HG02885 (cell line): ENCODE data around the gene ZNF516.
A peak's percentile ranks its signal among the peaks of the same experiment; 100 is the strongest.

Experiments
- ATAC-seq: cut with Tn5 transposase; IDR thresholded peaks from one replicate; pipeline ENCODE4 v1.9.1; 2021; ENCODE audit warnings: mild to moderate bottlenecking; ENCODE audit not compliant: unreplicated experiment, poor library complexity

Gene ZNF516

DNA sequence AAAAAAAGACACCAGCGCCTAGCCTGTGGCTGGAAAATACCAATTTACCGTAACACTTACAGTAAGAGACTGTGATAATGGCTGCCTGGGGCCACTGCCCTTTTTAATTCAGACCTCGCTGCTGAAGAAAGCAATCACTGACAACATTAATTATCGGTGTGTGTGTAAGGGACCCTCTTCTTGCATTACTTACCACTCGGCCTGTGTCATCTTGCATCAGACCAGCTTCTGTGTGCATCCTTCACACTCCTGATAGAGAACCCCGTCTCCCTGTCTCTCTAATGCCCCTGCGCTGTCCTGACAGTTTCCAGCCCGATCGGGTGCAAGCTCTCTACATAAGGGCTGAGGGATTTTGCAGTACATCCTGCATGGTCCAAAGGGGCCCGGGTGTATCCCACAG lies 124.4 kb downstream of the ZNF516 start:
- no peak for ATAC-seq

DNA sequence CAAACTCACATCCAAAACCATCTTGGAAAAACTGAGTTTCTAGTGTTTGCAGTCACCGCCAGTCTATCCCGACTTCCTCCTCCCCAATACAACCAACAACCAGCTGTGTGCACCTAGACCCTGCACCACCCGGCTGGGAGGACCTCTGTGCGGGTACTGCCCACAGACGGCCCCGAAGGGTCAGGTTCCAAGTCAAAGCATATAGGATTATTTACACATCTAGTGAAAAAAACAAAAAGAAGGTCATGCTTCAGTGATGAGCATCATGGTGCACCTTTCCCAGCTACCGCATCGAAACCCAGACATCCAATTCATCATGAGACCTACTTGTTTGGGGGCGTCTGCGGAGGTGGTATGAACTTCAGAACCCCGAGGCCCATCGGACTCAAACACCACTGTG lies 124.8 kb downstream of the ZNF516 start:
- ATAC-seq = no peak

DNA sequence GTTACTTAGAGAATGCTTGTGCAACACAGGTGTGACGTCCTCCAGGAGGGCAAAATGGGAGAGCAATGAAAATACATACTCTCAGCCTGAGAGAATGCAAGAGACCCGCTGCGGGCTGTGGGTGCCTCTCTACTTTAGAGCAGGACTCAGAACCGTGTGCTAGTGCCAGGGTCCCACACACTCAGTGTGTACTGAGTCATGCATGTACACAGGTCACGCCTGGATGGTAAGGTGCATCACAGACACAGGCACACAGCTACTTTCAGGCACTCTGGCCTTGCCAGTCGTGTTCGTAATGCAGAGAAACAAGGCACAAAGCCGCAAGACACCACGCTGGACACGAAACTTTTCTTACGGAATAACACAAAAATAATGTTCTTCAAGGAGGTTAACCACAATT lies 125.3 kb downstream of the ZNF516 start:
- ATAC-seq = no peak

DNA sequence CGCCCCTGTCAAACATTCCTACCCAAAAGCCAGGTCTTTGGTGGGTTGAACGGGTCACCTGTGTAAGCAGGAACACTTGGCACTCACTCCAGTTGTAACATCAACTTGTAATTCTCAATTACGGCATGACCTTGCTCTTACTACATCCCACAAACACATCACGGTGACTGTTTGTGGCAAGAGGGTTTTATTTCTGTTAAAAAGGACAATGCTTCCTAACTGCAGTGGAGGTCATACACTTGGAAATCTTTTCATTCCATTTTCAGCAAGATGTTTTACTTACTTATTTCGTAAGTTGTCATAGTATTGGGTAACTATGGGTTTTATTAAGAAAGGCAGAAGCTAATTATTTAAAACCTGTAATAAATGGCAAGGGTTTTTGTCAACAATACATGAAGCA lies 126.1 kb downstream of the ZNF516 start:
- no peak for ATAC-seq

DNA sequence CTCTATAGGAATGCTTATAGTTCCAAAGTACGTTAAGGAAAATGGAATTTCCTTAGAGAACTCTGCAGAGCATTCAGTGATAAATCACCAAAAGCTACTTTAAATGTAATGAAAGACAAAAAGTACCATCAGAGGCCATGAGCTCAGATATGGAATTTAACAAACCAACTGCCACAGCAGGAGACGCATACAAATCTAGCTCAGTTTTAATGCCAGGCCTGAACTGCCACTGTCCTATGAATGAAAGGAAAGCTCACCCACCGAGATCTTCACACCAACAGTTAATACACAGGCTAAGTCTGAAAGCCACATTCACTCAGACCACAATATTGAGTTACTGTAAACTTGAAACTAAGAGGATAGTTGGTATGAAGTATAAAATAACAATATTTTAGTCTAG lies 126.8 kb downstream of the ZNF516 start:
- no peak for ATAC-seq

DNA sequence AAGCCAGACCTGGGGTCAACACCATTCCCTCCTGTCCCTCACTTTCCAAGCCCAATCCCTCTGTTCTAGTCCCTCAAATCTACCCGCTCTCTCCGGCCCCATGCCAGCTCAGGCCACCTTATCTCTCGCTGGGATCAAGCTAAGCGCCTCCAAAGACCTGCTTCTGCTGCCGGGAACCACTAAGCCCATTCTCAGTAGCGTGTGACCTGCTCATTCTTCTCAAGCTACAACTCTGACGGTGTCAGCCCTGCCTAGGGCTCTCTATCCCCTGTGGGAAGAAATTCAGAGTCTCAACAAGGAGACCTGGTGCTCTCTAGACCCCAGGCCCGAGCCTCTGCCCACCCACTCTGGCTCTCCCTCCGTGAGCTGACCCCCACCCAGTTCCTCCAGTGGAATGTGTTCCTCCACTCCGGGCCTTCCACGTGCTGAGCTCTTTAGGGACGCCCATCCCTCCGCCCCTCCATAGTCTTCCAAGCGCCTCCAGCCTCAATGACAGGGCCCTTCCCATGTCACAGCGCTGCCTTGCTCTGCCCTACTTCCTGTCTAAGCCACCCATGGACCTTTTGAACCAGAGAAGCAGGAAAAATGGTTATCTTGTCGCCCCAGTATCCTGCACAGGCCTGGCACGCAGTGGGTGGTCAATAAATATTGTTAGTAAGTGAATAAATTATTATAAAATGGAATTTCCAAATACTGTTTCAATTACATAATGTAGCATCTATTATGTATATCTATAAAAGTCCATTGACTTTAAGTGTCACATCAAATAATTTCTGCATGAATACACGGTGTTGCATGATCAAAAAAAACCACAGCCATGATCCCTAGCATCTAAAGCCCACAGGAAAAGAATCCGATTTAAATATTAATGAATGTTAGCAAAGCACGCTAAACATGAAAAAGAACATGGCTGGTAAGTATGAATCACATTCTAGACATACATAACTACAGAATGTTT lies 127.6 kb downstream of the ZNF516 start:
- no peak for ATAC-seq

DNA sequence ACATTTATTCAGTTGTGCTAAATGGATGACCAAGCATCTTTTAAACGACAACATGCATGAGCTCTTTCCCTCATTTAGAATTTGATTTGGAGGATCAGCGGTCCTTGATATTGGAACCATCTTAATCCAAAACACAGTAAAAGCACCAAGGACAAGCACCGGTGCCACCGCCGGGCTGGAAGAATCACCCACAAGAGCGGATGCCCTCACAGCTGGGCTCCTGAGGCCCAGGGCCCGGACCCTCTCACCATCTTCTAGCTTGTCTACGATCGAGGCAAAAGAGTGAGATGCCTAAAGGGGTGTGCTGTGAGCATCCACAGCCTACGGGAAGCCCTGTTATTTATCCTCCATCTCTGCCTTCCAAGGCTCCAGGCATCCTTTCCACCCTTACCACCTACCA lies 129.5 kb downstream of the ZNF516 start:
- ATAC-seq = no peak

DNA sequence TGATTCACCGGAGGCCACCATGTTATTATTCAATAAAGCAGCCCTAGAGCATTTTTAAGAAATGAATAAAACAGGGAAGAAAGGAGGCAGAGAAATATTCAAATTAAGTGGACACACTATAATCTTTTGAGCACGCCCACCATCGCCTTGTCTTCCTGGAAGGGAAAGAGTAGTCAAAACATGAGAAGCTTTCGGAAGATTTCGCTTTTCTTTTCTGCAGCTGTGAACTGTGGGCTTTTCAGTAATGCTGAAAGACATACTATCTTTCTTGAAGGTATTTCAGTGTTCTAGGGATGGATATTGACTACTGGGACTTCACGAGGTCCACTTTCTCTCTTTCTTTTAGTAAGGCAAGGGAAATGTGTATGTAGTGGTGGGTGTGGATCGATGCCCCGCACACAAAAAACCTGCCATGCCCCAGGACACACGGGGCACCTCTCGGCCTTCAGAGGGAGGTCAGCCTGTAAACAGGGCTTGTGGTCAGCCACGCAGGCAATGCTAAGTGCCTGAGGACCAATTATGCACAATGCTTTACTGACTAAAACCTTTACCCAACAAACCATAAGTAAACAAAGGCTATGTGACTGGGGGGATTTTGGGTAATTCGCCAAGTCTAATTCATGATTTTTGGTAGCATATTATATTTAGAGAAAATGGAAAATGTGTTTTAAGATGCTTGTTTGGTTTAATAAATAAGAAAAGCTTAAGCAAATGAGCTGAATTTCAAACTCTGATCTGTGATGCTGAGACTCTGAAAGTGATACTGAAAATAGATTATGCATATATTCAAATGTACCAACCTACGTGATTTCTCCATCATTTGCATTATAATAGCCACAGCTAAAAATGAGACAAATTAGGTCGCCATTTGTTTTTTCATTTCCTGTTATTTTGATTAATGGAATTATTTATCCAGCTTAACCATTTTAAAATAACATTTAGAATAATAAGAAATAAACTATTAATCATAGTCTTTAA lies 130.5 kb downstream of the ZNF516 start:
- peak; percentile 90 for ATAC-seq

DNA sequence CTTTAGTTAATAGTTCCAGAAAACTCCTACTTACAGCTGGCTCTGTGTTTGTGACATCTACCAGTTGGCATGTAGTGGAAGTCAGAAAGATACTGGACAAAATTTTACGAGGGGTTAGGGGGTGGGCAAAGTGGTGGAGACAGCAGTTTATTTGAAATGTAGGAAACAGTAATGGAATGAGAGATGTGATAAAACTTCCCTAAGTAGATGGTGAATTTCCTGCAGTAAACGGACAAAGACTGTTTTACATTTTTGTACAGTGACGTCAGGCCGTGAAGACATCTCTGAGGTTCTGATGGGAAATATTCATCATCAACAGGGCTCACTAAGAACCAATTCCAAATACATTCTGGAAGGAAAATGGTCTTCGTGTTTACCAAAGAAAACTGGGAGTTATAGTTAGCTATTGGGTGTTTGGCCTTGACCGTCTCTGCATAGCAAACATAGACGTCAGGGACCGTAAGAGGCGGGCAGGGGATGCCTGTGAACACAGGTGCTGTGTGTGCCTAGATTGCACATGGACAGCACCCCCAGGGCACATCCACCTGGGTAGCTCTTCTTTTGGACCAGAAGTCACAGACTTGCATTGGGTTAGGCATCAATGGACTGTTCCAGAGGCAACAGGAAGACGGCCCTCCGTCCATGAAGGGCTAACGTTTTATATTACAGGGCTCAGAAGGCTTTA lies 131.5 kb downstream of the ZNF516 start:
- ATAC-seq = no peak

DNA sequence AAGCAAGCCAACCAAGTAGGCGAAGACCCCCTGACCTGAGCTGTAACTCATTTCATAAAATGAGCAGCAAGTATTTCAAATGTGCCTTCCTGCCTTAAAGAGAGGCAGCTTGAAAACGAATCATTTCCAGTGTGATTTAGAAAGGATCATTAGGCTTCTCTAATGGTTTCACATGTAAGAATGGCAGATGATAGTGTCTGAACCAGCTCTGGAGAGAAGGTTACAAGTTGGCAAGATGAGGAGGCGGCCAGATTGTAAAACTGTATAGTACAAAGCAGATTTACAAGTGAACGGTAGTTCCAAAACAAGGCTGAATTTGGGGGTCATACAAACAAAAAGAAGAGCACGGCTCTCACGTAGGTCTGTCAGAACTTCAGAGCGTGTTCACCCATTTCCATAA lies 132.4 kb downstream of the ZNF516 start:
- no peak for ATAC-seq

DNA sequence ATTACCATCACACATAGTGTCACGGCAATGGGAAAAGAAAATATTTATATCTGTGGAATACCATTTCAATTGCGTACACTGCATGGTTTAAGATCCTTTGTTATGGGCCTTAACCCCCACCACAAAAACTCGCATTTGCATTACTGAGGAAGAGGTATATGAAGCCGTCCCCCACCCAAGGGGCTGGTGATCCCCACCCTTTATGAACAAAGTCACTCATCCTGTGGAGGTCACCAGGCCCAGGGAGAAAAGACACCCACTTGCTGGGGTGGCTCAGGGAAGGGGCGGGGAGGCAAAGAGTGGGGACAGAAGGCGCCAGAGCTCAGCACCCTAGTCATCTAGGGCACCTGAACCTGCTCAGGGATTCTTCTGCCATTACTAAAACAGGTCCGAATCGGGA lies 133.8 kb downstream of the ZNF516 start:
- ATAC-seq = no peak

DNA sequence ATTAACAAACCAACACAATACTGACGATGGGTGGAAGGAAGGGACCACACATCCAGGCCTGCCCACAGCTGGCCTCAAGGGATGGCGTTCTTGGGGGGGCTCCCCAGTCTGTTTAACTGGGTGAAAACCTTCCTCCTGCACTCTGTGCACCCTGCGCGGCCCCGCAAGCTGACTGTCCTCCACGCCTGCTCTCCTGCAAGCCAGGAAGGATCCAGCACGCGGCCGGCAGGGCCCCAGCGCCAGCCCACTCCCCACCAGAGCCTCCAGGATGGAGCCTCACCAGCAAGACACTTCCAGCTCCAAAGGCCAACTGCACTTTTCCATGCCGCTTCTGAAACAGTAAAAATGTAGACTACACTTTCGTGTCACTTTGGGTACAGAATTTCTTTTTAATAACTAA lies 135.1 kb downstream of the ZNF516 start:
- no peak for ATAC-seq

DNA sequence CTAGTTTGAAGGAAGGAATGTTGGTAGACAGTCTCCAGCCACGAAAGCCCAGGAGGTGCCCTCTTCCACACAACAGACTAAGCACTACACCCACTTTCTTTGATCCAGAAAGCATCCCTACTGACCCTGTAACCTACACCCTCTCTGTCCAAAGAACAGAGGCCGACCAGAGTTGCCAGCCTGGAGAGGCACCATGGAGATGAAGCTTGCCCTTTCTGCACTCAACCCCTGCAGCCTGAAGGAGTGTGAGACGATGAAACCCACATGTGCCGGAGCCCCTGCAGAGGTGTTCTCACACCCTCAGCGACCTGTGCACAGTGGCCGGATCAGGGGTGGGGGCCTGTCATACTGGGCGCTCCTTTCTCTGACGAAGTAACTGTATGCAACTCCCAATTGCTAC lies 136.3 kb downstream of the ZNF516 start:
- no peak for ATAC-seq

DNA sequence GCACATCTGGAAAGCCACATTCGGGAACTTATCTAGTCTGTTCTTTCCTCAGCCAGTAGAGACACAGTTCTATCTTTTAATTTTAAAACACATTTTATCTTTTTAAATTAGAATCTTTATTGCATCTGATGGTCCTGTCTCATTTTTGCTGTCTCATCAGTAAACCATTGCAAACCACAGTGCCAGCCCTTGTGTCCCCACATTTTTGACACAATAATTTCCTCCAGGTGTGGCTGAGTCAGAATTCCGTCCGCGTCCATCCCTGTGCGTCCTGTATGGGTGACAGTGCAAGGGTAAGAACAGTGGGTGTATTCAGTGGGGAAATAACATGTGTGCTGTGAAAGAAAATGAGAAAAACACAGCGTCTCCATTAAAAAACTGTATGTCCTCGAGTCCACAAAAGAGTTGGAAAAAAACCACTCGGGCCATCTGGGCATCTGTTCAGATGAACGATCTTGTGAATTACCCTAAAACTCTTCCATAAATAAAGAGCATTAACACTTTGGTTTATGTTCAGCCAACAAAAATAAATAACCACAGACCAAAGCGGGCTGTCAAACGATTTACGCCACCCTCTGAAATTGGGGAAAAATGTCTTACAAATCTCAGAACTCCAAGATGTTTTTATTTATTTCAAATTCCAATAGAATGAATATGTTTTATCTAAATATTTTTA lies 137.3 kb downstream of the ZNF516 start:
- ATAC-seq = no peak

DNA sequence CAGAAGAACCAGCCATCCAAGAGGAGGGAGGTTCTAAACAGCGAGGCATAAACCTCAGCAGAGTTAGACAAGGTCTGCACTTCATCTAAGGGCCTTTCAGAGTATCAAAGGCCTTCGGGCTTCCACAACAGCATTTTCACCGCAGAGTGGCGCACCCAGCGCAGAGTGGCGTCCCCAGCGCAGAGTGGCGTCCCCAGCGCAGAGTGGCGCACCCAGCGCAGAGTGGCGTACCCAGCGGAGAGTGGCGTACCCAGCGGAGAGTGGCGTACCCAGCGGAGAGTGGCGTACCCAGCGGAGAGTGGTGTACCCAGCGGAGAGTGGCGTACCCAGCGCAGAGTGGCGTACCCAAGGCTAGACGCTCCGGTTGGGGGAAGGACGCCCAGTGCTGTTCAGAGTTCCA lies 137.9 kb downstream of the ZNF516 start:
- ATAC-seq = no peak

DNA sequence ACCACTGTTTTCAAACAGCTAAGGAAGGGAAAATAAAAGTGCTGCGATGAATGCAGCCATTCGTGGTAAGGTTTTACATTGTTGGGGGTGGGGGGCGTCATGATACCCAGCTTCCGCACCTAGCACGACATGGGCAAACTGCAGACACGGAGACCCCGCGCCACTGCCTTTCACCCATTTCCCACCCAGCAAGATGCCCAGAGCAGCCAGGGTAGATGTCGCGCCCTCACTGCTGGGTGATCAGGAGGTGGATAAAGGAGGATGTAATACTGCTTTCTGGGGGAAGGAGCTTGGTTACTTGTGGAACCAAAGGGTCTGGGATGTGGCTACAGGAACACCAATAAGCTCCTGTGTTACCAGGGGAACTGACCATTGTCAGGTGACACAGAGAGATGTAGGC lies 138.4 kb downstream of the ZNF516 start:
- ATAC-seq = no peak

DNA sequence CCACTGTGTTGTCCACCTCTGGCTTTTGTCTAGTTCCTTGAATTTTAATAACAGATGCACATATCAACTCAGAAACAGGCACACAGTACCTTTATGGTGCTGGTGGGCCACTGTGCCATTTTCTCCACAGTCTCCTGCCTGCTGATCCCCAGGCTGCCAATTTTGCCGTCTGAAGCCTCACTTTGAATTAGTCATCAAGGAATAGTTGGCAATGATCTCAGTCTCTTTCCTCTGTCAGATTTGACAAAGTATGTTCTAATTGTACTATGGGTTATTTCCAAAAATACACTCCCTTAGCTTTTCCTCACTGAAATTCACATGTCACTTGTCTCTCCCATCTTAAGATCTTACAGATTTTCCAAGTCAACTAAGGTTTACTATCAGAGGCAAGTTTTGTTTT lies 140.7 kb downstream of the ZNF516 start:
- no peak for ATAC-seq

DNA sequence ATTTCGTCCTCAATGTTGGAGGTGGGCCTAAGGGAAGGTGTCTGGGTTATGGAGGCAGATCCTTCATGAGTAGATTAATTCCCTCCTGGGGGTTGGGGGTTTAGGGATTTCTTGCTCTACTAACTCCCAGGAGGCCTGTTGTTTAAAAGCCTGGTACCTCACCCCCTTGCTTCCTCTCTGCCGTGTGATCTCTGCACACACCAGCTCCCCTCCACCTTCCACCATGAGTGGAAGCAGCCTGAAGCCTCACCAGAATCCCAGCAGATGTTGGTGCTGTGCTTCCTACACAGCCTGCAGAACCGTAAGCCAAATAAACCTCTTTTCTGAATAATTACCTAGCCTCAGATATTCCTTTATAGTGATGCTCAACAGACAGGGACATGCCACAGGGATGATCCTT lies 141.5 kb downstream of the ZNF516 start:
- no peak for ATAC-seq

DNA sequence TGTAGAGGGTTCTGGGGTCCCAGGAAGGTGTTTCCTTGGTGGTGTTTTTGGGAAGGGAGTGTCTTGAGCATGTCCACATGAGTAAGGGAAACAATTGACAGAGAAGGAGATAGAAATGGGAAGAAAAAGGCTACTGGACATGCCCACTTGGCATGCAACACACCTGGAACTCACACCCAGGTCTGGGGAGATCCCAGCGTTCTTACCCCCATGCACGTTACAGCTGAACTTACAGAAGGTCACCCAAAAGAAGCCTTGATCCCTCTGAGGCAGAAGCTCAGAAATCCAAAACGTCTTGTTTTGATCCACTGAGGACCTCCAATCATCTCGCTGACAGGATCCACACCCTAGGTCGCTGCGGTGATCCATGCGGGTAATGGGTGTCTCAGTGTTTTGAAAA lies 142.0 kb downstream of the ZNF516 start:
- ATAC-seq = no peak

DNA sequence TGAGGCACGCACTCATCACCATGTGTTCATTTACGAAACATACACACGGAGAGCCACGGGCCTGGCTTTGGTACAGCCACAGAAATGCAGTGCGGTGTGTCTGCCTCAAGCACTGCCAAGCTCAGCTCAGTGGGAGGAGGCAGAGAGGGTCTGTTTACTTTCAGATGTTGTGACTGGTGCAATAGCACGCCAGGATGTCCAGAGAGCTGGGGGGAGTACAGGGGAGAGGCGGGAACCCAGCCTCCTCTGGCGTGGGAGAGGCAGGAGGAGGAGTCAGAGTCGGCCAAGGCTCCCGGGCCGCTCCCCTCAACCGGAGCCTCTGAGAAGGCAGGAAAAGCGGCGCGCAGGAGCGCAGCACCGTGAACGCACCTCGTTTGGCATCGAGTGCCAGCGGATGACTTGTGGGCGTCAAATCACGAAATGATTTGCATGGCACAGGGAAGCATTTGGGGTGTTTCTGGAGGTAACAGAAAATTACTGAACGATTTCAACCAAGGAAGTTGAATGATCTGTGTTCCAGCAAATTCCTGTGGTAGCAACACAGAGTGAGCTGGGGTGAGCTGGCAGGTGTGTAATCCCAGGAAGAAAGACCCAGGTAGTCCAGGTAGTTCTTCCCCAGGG lies 143.0 kb downstream of the ZNF516 start:
- ATAC-seq = no peak
